ENCODE measurements around the gene PRAMEF12. TPM values are rescaled to one million over a fixed set of nuclear protein-coding genes. Genes with fewer than 3 reads are reported as not detected.
"Not testable (repeated sequence)": the region's sequence is repeated elsewhere in the genome, so short reads cannot be mapped to it uniquely, and the experiment has no call there.

Gene PRAMEF12
- polyA plus RNA-seq, 3 donors = not detected

GRCh38 chr1:12811409-12811784 lies 37.9 kb downstream of the PRAMEF12 start:
- WGBS, 3 donors = 41 to 56% (median 56%) methylated on average over 2 of the region's 2 CpGs

DNA sequence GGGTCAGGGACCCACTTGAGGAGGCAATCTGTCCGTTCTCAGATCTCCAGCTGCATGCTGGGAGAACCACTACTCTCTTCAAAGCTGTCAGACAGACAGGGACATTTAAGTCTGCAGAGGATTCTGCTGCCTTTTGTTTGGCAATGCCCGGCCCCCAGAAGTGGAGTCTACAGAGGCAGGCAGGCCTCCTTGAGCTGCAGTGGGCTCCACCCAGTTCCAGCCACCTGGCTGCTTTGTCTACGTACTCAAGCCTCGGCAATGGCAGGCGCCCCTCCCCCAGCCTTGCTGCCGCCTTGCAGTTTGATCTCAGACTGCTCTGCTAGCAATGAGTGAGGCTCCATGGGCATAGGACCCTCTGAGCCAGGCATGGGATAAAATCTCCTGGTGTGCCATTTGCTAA lies 45.5 kb downstream of the PRAMEF12 start:
- WGBS, 3 donors = 68 to 76% (median 72%) methylated on average over 6 of the region's 6 CpGs
- not testable (repeated sequence) for H3K27ac ChIP-seq (ENCODE audit: low read depth, low read length)

More at GRCh38 chr1:12811409-12811784, 37.9 kb downstream of the PRAMEF12 start:
- no peak overlapping the region for H3K27ac ChIP-seq (ENCODE audit: low read depth, low read length)

Other genes starting within 250 kb of the PRAMEF12 start
- gene DHRS3, start 155.5 kb upstream of the PRAMEF12 start, polyA plus RNA-seq = 100 to 1,000 TPM in 1 of 3 donors, 10 to 100 TPM in 2; 92.1 to 173 (median 96.7) TPM
- 1 to 10 TPM in 1 of 3 donors, not detected in 2; 1.2 TPM for gene AADACL4, start 129.7 kb upstream of the PRAMEF12 start, polyA plus RNA-seq
- under 1 TPM in 1 of 3 donors, not detected in 2; 0.04 TPM for gene AADACL3, start 57.6 kb upstream of the PRAMEF12 start, polyA plus RNA-seq
- under 1 TPM in 2 of 3 donors, not detected in 1; 0.03 to 0.11 TPM for gene CFAP107, start 27.5 kb upstream of the PRAMEF12 start, polyA plus RNA-seq
- gene PRAMEF1, start 17.7 kb downstream of the PRAMEF12 start, polyA plus RNA-seq = not detected
- gene PRAMEF11, start 57.7 kb downstream of the PRAMEF12 start, polyA plus RNA-seq = not detected
- not detected for gene HNRNPCL1, start 75.0 kb downstream of the PRAMEF12 start, polyA plus RNA-seq
- gene PRAMEF2, start 83.3 kb downstream of the PRAMEF12 start, polyA plus RNA-seq = not detected
- gene PRAMEF4, start 112.5 kb downstream of the PRAMEF12 start, polyA plus RNA-seq = not detected
- not detected for gene PRAMEF10, start 124.5 kb downstream of the PRAMEF12 start, polyA plus RNA-seq
- not detected for gene PRAMEF7, start 142.9 kb downstream of the PRAMEF12 start, polyA plus RNA-seq
- not detected for gene PRAMEF6, start 173.8 kb downstream of the PRAMEF12 start, polyA plus RNA-seq

Data from adipose tissue (tissue), 3 donors.